Left lobe of liver (tissue), 1 donor: ENCODE measurements around the gene TMEM235. TPM values are rescaled to one million over a fixed set of nuclear protein-coding genes. Genes with fewer than 3 reads are reported as not detected.

Source experiments
- total RNA-seq: library from RNA; stranded (reverse); gene quantifications from one replicate; pipeline ENCODE4 v1.2.1, GENCODE V29; 2021
- donor health status: DM: no; HTN: yes; CAD: no.

TMEM235 gene
- total RNA-seq, 1 donor from 2014 or later: not detected

Other genes with a start within 250 kb of the TMEM235 start
- 14.6 TPM for gene TMC6, start 102.9 kb upstream of the TMEM235 start, total RNA-seq
- 3.9 TPM for gene TMC8, start 100.9 kb upstream of the TMEM235 start, total RNA-seq
- gene C17orf99, start 85.2 kb upstream of the TMEM235 start, total RNA-seq: not detected
- gene SYNGR2, start 63.0 kb upstream of the TMEM235 start, total RNA-seq: 44.1 TPM
- gene TK1, start 44.6 kb upstream of the TMEM235 start, total RNA-seq: 2.6 TPM
- gene AFMID, start 44.3 kb upstream of the TMEM235 start, total RNA-seq: 145 TPM
- 0.88 TPM for gene BIRC5, start 17.4 kb upstream of the TMEM235 start, total RNA-seq
- gene SOCS3, start 128.4 kb downstream of the TMEM235 start, total RNA-seq: 2.7 TPM
- 9.1 TPM for gene PGS1, start 147.0 kb downstream of the TMEM235 start, total RNA-seq